ENCODE measurements around the gene TSEN34.
"Not testable (repeated sequence)": the region's sequence is repeated elsewhere in the genome, so short reads cannot be mapped to it uniquely, and the experiment has no call there.

TSEN34 gene

DNA sequence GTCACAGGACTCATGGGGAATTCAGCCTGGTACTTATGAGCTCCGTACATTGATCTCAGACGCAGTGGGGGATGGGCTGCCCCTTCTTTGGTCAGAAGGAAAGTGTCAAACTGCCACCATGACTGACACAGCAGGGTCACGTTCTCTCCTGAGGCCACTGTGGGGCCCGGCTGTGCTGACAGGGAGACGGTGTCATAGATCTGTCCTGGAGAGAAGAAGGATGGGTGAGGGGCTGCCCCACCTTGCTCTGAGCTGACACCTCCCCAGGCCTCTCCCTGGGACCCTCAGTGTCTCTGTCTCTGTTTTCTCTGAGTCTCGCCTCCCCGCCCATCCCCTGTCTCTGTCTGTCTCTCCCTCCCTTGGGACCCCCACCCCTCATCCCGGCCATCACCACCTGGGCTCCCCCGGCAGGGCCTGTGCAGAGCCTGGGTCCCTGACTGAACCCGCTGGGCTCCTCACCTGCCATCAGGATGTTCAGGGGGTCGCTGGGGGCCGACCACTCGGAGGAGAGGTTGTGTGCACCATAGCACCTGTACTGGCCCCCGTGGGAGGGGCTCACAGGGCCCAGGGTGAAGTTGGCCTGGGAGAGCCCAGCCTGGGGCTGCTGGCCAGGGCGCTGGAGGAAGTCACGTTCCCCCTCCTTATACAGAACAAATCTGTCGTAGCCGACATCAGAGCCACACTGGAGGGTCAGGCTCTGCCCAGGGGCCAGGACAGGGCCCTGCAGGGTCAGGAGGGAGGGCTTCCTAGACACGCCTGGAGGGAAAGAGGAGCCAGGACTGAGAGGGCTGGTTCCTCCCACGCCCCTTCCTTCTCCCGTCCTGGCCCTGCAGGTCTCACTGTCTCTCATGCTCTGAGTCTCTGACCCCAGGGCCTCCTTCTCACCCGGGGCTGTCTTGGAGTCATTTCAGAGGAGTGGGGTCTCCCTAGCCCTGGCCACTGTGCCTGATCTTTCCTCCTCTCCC lies 49.5 kb downstream of the TSEN34 start:
- not testable (repeated sequence) for DNase-seq

DNA sequence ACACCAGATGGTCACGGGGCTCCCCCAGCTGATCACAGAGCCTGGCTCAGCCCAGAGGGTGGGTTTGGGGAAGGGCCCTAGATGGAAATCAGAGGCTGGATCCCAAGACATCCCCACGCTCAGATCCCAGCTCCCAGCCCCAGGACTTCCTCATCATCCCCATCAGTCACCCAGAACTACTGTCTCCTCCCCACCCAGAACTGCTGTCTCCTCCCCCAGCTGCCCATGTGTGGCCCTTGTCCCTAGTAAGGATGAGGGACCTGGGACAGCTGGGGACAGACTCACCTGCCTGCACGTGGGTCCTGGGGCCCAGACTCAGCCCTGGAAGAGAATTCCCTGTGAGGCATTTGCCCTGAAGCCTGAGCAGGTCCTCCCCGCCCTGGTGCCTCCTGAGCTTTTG lies 51.1 kb downstream of the TSEN34 start:
- not testable (repeated sequence) for DNase-seq

DNA sequence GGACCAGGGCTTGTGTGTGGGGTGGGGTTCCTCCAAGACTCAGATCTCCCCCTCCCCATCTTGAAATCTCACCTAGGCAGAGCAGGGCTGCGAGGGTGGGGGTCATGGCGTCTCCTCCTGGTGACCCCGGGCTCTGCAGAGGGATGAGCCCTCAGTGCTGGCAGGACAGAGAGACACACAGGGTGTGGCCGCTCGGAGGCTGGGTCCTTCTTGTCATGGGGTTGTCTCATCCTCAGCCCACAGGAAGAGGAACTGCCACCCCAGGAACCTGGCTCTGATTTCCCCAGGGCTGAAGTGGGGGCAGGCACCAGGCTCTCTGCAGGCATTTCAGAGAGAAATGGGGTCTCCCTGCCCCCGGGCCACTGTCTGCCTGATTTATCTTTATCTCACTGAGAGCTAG lies 51.5 kb downstream of the TSEN34 start, which contains the start of gene LILRA6:
TSS of gene LILRA6 (minus strand) at position 145 of the 400 bp plus-strand sequence.
- not testable (repeated sequence) for DNase-seq

DNA sequence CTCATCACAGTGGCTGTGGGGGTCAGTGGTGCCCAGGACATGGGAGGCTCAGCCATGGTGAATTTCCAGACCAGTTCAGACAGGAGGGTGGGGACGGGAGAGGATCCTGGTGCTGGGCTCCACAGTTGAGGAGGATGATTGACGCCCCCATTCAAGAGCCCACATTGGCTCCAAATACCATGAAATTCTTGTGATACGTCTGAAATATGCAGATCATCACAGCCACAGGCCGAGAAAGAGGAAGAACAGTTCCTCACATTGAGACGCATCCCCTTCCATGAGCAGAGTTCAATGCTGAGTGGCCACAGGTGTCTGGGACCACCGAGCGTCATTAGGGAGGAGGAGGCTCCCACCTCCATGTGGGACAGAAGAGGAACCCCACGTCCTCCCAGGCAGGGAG lies 52.7 kb downstream of the TSEN34 start:
- not testable (repeated sequence) for DNase-seq

Measured in NCI-H1694 treated with DMSO at 0.1 percent for 48 hours (cell line).